Stimulated activated CD8-positive, alpha-beta memory T cell treated with anti-CD3 and anti-CD28 coated beads, Interleukin-7, amount 100 ng/mL, for 24 hours (primary cell): ENCODE results near the gene TPM1.
"Not testable (repeated sequence)": the region's sequence is repeated elsewhere in the genome, so short reads cannot be mapped to it uniquely, and the experiment has no call there.

Experiments
- DNase-seq: peaks from one replicate; pipeline ENCODE4 v3.0.0-alpha.2; 2020; ENCODE audit warnings: low read depth

TPM1 gene

GRCh38 chr15:63041974-63042876 is at the start of gene TPM1:
TSS of gene TPM1 (plus strand) at chr15:63042747. CDS start at chr15:63042830, 83 bp downstream.
- no peak for DNase-seq

- no peak for DNase-seq
Observed at GRCh38 chr15:62993066-62993465, 49.5 kb upstream of the TPM1 start.

- not testable (repeated sequence) for DNase-seq
Observed at GRCh38 chr15:62993632-62994031, 48.9 kb upstream of the TPM1 start.

GRCh38 chr15:62994439-62994838 is 48.1 kb upstream of the TPM1 start:
- no peak for DNase-seq

GRCh38 chr15:62994975-62995681 is 47.4 kb upstream of the TPM1 start:
- no peak for DNase-seq

GRCh38 chr15:62997441-62997840 is 45.1 kb upstream of the TPM1 start:
- DNase-seq, result no peak

- no peak for DNase-seq
Observed at GRCh38 chr15:62998262-62998890, 44.2 kb upstream of the TPM1 start.

- DNase-seq, result no peak
Observed at GRCh38 chr15:62999178-62999577, 43.4 kb upstream of the TPM1 start.

GRCh38 chr15:62999923-63000561 is 42.5 kb upstream of the TPM1 start:
- DNase-seq, result no peak

- no peak for DNase-seq
Observed at GRCh38 chr15:63000706-63001105, 41.8 kb upstream of the TPM1 start.

- DNase-seq, result no peak
Observed at GRCh38 chr15:63004211-63004610, 38.3 kb upstream of the TPM1 start.

GRCh38 chr15:63006032-63006878 is 36.3 kb upstream of the TPM1 start:
- DNase-seq, result no peak

- no peak for DNase-seq
Observed at GRCh38 chr15:63008333-63009049, 34.1 kb upstream of the TPM1 start.

GRCh38 chr15:63010386-63010785 is 32.2 kb upstream of the TPM1 start:
- no peak for DNase-seq

- DNase-seq, result no peak
Observed at GRCh38 chr15:63010920-63011693, 31.4 kb upstream of the TPM1 start.

GRCh38 chr15:63012444-63012843 is 30.1 kb upstream of the TPM1 start:
- DNase-seq, result no peak

- no peak for DNase-seq
Observed at GRCh38 chr15:63013052-63013808, 29.3 kb upstream of the TPM1 start.

GRCh38 chr15:63014578-63014977 is 28.0 kb upstream of the TPM1 start:
- DNase-seq, result no peak

GRCh38 chr15:63015618-63016017 is 26.9 kb upstream of the TPM1 start:
- no peak for DNase-seq
